ENCODE measurements around the gene DNAJB6.

DNA sequence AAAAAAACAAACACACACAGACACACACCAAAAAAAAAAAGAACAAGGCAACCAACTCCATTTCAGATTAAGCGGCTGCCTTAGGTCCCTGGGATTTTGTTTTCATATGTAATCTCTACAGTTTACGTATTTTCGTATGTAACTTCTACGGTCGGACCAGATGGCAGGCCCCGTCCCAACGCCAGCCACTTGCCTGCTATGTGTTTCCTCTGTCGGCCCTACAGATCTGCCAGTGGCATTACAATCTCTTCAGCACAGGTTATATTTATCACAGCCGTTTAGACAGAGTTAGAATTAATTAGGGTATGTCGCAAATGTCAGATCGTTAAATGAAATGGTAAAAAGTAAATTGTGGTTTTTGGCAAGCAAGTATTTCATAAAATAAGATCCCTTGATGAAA, 99.3 kb downstream of the DNAJB6 start:
- TF ChIP-seq POLR2AphosphoS5 (IDR thresholded peaks at IDR 0.05; ENCODE audit: insufficient read depth in 1 of 2, low read depth in 1 of 2) = no peak
- TF ChIP-seq, protein P1, sequence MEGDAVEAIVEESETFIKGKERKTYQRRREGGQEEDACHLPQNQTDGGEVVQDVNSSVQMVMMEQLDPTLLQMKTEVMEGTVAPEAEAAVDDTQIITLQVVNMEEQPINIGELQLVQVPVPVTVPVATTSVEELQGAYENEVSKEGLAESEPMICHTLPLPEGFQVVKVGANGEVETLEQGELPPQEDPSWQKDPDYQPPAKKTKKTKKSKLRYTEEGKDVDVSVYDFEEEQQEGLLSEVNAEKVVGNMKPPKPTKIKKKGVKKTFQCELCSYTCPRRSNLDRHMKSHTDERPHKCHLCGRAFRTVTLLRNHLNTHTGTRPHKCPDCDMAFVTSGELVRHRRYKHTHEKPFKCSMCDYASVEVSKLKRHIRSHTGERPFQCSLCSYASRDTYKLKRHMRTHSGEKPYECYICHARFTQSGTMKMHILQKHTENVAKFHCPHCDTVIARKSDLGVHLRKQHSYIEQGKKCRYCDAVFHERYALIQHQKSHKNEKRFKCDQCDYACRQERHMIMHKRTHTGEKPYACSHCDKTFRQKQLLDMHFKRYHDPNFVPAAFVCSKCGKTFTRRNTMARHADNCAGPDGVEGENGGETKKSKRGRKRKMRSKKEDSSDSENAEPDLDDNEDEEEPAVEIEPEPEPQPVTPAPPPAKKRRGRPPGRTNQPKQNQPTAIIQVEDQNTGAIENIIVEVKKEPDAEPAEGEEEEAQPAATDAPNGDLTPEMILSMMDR (IDR thresholded peaks at IDR 0.05) = no peak
- TF ChIP-seq POLR2A (IDR thresholded peaks at IDR 0.05) = no peak

Measured in vagina (tissue), 2 donors.